ENCODE results near the gene SLC6A17.

The SLC6A17 gene

DNA sequence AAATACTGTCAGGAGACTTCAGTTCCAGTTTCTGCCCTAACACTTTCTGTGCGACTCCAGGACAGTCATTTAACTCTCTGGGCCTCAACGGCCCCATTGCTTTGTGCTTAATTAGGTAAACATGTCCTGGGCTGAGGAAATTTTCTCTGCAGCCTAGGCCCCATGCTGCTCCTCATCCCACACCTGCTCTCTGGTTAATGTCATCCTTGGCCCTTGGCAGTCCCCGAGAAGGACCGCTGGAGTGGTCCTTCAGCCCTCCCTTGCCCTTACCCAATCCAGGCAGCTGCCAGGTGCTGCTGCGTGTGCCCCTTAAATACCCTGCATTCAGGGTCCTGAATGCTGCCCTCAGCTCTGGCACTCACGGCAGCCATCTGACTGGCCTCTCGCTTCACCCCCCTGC is 19.3 kb upstream of the SLC6A17 start:
- no peak for DNase-seq (ENCODE audit: low read depth)
- H3K4me3 ChIP-seq (ENCODE audit: low read depth, low read length): no peak overlapping the region
- TF ChIP-seq, protein P1, sequence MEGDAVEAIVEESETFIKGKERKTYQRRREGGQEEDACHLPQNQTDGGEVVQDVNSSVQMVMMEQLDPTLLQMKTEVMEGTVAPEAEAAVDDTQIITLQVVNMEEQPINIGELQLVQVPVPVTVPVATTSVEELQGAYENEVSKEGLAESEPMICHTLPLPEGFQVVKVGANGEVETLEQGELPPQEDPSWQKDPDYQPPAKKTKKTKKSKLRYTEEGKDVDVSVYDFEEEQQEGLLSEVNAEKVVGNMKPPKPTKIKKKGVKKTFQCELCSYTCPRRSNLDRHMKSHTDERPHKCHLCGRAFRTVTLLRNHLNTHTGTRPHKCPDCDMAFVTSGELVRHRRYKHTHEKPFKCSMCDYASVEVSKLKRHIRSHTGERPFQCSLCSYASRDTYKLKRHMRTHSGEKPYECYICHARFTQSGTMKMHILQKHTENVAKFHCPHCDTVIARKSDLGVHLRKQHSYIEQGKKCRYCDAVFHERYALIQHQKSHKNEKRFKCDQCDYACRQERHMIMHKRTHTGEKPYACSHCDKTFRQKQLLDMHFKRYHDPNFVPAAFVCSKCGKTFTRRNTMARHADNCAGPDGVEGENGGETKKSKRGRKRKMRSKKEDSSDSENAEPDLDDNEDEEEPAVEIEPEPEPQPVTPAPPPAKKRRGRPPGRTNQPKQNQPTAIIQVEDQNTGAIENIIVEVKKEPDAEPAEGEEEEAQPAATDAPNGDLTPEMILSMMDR (IDR thresholded peaks at IDR 0.05; ENCODE audit: low read depth, low read length): no peak
- TF ChIP-seq POLR2A (IDR thresholded peaks at IDR 0.05; ENCODE audit: extremely low read depth, insufficient read length) (no peak), MYC (IDR thresholded peaks at IDR 0.05; ENCODE audit: low read depth, low read length) (no peak)
- TF ChIP-seq, protein P2, sequence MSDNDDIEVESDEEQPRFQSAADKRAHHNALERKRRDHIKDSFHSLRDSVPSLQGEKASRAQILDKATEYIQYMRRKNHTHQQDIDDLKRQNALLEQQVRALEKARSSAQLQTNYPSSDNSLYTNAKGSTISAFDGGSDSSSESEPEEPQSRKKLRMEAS (IDR thresholded peaks at IDR 0.05; ENCODE audit: low read depth, low read length): no peak

DNA sequence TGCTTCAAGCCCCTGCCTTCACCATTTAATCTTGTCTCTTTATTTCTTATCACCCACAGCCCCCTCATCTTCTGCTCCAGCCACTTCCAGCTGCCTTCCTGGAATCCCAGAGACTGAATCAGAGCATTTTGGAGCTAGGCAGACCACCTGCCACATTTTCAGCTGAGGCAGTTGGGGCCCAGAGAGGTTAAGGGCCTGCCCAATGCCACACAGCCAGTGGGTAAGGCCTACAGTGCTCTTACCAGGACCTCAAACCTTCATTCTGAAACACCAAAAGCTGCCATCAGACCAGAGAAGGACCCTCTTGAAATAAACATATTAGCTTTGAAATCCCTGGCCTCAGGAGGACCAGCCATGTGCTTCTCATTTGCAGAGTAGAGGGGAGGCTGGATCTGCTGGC is 17.6 kb upstream of the SLC6A17 start:
- H3K4me3 ChIP-seq (ENCODE audit: low read depth, low read length): no peak overlapping the region
- TF ChIP-seq, protein P1 (IDR thresholded peaks at IDR 0.05; ENCODE audit: low read depth, low read length): no peak
- TF ChIP-seq, protein P2 (IDR thresholded peaks at IDR 0.05; ENCODE audit: low read depth, low read length): no peak
- DNase-seq (ENCODE audit: low read depth): no peak

DNA sequence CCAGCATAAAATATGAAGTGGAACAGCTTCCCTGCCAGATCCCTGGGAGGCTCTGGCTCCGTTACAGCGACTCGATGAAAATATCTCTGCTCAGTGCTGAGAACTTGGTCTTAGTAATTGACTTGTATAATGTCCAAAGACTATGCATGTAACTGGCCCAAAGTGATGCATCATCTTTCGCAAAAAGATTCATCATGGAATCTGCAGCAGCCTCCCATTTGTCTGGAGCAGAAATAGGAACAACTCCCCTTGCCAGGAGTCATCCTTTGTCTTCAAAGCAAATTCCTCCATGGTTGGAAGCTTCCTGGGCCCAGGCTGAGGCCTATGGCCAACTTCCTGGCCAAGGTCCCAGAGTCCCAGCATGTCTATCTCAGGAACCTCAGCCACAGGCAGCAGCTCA is 16.9 kb upstream of the SLC6A17 start:
- TF ChIP-seq MYC (IDR thresholded peaks at IDR 0.05; ENCODE audit: low read depth, low read length): no peak
- TF ChIP-seq, protein P1 (IDR thresholded peaks at IDR 0.05; ENCODE audit: low read depth, low read length): no peak
- no peak for TF ChIP-seq POLR2A (IDR thresholded peaks at IDR 0.05; ENCODE audit: extremely low read depth, insufficient read length)
- TF ChIP-seq, protein P2 (IDR thresholded peaks at IDR 0.05; ENCODE audit: low read depth, low read length): no peak
- DNase-seq (ENCODE audit: low read depth): no peak
- no peak overlapping the region for H3K4me3 ChIP-seq (ENCODE audit: low read depth, low read length)

DNA sequence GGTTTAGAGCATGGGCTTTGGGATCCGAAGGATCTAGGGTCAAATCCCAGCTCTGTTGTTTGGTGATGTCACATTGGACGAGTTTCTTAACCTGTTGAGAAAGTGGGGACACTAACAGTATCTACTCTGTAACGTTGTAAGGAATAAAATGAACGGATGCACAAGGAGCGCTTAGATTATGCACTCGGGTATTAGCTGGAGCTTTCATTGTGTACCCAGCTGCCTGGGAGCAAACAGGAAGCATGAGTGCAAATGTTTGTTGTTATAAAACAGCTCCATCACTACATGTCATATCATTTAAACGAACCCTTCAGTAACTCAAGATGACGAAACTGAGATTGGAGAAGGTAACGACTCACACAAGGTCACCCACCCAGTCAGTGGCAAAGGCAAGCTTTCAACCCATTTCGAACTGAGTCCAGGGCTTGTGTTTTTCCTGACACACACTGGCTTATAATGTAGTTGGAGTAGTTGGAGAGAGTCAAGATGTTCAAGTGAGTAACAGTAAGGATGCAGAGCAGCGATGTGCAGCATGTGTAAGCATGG is 16.2 kb upstream of the SLC6A17 start:
- TF ChIP-seq POLR2A (IDR thresholded peaks at IDR 0.05; ENCODE audit: extremely low read depth, insufficient read length) (no peak), MYC (IDR thresholded peaks at IDR 0.05; ENCODE audit: low read depth, low read length) (no peak)
- TF ChIP-seq, protein P2 (IDR thresholded peaks at IDR 0.05; ENCODE audit: low read depth, low read length): no peak
- TF ChIP-seq, protein P1 (IDR thresholded peaks at IDR 0.05; ENCODE audit: low read depth, low read length): no peak
- no peak for DNase-seq (ENCODE audit: low read depth)
- no peak overlapping the region for H3K4me3 ChIP-seq (ENCODE audit: low read depth, low read length)

DNA sequence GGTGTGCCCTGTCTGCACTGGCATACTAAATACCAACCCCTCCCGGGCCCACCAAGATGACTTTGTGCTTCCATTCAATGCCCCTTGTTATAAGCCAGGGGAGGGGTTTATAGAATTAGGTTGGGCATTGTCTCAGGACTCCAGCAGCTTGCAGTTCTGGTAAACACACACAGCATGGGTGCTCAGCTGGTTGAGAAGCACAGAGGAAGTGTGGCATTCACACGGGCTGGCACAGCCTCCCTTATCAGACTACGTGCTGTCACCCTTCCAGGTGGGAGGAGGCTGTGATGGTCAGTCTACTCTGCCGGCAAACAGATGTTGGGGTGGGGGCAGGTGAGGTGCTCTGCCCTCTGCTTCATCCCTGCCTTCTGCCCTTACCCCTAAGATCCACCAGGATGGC is 15.0 kb upstream of the SLC6A17 start:
- TF ChIP-seq, protein P2 (IDR thresholded peaks at IDR 0.05; ENCODE audit: low read depth, low read length): no peak
- TF ChIP-seq, protein P1 (IDR thresholded peaks at IDR 0.05; ENCODE audit: low read depth, low read length): no peak
- TF ChIP-seq POLR2A (IDR thresholded peaks at IDR 0.05; ENCODE audit: extremely low read depth, insufficient read length) (no peak), MYC (IDR thresholded peaks at IDR 0.05; ENCODE audit: low read depth, low read length) (no peak)
- no peak overlapping the region for H3K4me3 ChIP-seq (ENCODE audit: low read depth, low read length)
- no peak for DNase-seq (ENCODE audit: low read depth)

DNA sequence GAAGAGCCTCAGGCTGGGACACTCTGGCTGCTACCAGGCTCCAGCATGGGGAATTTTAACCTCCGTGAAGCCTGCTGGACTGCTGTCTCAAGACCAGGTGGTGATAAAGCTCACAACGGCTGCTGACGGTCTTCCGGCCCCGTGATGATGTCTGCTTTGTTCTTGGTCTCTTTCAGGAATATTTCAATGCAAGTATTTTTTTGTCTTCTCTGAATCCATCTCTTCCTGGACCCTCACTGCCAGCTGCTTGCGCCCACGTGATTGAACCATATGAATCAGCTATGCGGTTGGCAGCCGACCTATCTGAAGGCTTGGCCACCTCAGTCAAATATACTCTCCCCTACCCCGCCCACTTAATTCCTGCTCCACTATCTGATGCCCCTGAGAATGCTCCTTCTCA is 14.6 kb upstream of the SLC6A17 start:
- DNase-seq (ENCODE audit: low read depth): no peak
- no peak overlapping the region for H3K4me3 ChIP-seq (ENCODE audit: low read depth, low read length)
- TF ChIP-seq, protein P1 (IDR thresholded peaks at IDR 0.05; ENCODE audit: low read depth, low read length): no peak
- TF ChIP-seq, protein P2 (IDR thresholded peaks at IDR 0.05; ENCODE audit: low read depth, low read length): no peak
- TF ChIP-seq MYC (IDR thresholded peaks at IDR 0.05; ENCODE audit: low read depth, low read length) (no peak), POLR2A (IDR thresholded peaks at IDR 0.05; ENCODE audit: extremely low read depth, insufficient read length) (no peak)

Measured in NB4 (cell line).